ENCODE measurements around the gene ZNF555.
"Not testable (repeated sequence)": the region's sequence is repeated elsewhere in the genome, so short reads cannot be mapped to it uniquely, and the experiment has no call there.

The ZNF555 gene

DNA sequence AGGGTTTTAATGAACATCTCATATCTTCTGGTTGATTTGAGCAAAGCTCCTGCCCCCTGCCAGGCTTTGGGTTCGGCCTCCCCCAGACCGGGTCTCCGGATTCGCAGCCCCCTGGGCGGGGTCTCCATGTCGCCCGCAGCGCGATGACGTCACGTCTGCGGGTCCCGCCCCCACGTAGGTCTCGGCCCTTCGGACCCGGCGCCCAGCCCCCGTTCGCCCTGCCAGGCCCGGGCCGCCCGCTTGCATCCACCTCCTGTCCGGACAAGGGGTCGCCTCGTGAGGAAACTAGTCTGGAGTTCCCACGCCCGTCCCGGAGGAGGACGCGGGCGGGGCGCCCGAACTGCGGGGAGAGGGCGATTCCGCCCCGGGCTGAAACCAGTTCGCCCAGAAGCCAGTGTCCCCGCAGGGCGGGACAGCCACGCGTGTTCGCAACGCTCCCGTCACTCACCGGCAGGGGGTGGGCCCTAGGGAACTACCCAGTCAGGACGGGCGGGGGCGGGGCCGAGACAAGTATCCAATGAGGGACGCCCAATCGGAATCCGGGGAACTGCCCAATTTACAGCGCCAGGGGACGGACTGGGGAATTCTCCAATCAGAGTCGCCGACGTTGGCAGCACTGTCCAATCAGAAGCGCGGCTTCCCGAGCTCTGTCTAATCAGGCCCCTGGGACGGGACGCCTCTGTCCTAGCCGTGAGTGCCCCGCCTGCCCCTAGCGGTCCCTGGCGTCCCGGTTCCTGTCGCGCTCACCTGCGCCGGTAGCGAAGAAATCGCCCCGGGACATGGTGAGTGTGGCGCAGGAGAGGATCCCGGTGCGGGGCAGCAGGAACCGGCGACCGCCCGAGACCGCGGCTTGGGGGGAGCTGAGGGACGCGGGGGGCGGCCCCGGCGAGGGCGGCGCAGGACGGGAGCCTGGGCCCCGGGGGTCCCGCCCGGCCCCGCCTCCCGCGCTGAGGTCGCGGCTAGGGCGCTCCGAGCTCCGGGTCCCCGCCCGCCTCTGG lies at the start of gene ZNF555:
Gene ZNF555, plus strand, starts transcription at position 682 of the 998 bp plus-strand sequence. Its CDS starts 98 bp downstream, at position 780.
- peak; percentile 97 for DNase-seq

DNA sequence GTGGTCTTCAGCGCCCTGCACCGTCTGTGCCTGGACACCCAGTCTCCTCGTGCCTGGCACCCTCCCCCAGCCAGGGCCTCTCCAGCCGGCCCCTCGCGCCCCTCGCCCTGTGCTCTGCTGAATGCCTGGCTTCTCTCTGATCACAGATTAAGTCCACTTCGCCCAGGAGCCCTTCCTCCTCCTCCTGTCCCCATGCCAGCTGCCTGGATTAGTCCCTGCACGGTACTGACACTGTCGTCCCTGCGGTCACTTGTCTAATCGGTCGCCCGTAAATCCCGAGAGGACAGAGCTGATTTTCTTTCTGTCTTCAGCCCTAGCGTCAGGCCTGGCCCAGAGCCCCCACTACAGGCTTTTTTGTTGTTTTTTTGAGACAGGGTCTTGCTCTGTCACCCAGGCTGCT lies 49.4 kb upstream of the ZNF555 start:
- peak; percentile 39 for DNase-seq

DNA sequence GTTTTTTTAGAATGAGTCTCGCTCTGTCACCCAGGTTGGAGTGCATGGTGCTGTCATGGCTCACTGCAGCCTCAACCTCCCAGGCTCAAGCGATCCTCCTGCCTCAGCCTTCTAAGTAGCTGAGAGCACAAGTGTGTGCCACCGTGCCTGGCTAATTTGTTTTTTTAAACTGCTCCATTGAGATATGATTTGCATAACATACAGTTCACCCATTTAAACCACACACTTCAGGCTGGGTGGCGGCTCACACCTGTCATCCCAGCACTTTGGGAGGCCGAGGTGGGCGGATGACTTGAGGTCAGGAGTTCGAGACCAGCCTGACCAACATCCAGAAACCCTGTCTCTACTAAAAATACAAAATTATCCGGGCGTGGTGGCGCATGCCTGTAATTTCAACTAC lies 48.6 kb upstream of the ZNF555 start:
- not testable (repeated sequence) for DNase-seq

DNA sequence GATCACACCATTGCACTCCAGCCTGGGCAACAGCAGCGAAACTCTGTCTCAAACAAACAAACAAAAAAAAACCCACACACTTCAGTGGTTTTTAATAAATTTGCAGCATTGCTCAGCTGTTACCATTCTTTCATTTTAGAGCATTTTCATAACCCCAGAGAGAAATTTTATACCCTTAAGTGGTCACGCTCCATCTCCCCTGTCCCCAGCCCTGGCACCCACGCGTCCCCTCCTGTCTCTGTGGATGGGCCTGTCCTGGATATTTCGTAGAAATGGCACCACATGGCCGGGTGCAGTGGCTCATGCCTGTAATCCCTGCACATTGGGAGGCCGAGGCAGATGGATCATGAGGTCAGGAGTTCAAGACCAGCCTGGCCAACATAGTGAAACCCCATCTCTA lies 48.1 kb upstream of the ZNF555 start:
- peak; percentile 13 for DNase-seq

DNA sequence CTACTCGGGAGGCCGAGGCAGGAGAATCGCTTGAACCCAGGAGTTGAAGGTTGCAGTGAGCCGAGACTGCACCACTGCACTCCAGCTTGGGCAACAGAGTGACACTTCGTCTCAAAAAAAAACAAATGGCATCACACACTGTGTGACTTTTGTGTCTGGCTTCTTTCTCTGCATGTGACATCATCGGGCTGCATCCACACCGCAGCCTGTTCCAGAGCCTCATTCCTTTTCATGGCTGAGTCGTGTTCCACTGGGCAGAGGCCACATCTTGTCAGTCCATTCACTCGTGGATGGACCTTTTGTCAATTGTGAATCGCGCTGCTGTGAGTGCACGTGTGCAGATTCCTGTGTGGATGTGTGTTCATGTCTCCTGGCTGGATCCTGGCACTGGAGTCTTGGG lies 47.7 kb upstream of the ZNF555 start:
- no peak for DNase-seq

DNA sequence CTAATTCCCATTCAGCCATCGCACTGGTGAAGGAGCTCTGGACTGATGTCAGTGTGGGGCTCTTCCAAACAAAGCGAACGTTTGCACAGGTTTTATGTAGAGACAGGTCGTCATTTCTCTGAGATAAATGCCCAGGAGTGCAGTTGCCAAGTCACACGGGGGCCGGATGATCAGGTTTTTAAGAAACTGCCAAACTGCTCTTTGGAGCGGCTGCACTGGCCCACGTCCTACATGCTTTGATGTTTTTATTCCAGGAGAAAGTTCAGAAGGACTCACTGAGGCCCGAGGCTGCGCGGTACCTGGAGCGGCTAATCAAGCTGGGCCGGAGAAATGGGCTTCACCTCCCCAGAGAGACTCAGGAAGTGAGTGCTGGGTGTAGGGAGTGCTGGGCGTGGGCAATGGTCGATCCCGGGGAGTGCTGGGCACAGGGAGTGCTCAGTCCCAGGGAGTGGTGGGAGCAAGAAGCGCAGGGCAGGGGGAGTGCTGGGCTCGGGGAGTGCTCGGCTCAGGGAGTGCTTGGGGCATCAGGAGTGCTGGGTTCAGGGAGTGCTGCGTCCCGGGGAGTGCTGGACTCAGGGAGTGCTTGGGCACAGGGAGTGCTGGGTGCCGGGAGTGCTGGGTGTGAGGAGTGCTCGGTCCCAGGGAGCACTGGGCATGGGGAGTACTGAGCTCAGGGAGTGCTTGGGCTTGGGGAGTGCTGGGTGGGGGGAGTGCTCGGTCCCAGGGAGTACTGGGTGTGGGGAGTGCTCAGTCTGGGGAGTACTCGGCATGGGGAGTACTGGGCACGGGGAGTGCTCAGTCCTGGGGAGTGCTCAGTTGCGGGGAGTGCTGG lies 45.2 kb upstream of the ZNF555 start:
- no peak for DNase-seq

DNA sequence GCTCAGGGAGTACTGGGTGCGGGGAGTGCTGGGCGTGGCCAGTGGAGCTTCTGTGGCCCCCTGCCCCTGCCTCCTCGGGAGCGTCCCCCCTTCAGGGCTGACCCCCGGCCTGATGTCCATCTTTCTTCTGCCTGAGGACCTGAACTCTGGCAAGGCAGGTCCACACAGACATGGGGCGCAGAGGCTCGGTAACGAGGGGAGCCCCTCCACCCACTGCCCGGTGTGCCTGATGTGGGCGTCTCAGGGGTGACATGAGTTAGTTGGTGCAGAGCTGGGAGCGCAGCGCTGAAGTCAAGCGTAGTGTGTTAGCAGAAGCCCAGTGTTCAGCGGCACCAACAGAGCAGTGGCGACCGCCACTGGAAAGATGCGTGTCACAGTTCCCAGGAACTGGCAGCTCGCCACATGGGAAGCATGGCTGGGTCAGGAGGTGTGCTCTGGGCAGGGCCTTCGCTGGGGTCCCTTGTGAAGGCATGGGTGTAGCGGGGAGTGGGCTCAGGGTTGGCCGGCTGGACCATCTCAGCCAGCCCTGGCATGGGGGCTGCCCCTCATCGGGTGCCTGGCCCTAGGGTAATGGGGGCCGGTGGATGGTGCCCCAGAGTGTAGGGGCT lies 44.5 kb upstream of the ZNF555 start:
- DNase-seq: no peak

DNA sequence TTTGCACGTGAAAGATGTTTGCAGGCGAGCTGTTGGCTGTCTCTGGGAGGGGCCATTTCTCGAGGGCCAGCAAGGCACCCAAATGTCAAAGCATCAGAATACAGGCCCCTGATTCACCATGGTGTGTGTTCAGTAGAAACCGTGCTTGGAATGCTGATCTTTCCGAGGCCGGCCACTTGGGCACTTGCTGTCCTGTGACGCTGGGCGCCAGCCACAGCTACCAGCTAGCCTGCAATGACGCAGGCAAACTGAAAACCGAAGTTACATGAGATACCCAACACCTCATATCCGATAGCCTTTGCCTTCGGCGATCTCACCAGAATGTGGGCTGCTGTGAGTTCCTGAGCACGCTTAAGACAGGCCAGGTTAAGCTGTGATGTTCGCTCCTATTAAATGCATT lies 44.0 kb upstream of the ZNF555 start:
- no peak for DNase-seq

DNA sequence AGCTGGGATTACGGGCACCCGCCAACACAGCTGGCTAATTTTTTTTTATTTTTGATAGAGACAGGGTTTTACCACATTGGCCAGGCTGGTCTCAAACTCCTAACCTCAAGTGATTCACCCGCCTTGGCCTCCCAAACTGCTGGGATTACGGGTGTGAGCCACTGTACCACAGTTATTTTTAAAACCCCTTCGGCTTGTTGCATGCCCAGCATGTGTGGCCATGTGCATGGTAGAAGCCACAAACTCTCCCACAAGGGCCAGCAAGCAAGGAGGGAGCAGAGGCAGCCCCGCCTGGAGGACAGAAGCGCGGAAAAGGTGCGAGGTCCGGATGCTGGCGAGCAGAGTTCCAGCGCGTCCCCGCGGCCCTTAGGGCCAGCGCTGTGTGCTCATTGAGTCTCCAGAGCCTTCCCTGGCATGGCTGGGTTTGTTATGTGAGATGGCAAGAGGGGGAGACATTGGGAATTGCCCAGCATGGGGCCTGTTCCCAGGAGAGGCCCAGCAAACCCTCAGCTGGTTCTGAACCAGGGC lies 43.1 kb upstream of the ZNF555 start:
- DNase-seq: no peak

DNA sequence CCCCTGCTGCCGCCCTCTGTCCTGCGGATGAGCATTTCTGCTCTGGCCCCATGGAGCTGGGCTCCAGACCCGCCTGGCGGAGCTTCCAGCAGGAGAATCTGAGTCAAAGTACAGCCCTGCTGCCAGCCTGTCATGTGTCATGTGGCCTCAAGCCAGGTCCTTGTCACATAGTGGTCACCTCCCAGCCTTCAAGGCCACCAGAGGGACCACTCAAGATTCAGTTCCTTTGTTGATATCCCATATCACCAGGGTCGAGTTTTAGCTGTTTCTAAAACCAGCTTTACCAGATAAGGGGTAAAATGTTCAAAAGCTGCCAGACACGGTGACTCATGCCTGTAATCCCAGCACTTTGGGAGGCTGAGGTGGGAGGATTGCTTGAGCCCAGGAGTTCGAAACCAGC lies 42.5 kb upstream of the ZNF555 start:
- no peak for DNase-seq

DNA sequence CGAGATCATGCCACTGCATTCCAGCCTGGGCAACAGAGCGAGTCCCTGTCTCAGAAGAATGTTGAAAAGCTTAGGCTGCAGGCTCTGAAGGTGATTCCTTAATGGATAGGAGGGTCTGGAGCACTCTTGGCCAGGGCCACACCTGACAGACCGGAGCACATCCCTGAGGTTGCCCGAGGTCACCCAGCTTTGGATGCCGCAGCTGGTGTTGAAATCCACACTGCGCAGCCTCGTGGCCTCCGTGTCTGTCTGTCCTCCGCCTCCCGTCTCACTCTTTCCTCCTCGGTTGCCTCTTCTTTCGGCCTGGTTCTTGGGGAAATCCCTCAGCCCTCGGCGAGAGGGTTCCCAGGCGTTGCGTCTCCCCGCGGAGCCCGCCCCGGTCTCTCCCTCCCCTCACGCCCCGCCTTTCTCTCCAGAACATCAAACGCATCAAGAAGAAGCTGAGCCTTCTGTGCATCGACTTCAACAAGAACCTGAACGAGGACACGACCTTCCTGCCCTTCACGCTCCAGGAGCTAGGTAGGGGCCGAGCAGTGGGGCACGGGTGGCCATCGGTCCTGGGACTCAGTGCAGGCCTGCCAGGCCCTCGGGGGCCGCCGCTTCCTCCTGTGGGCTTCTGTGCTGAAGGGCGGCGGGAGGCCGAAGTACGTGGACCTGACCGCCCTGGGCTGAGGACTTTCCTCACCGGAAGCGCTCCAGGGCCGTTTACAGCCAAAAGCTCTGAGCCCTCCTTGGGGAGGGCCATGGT lies 41.8 kb upstream of the ZNF555 start:
- no peak for DNase-seq

DNA sequence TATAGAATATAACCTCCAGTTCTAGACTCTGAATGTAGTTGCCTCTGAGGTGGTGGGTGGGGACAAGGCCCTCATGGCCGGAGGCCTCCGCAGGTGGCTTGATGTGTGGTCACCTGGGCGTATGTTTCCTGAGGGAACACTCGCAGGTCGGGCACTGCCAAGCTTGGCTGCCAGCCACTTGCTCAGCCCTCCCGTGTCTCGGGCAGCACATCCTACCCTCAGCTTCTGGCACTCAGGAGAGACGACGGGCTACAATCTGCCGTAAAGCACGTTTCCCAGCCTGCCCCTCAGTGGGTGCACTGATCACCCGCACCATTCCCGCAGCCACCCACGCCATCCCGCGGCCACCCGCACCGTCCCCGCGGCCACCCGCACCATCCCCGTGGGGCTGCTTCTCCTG lies 40.8 kb upstream of the ZNF555 start:
- no peak for DNase-seq

DNA sequence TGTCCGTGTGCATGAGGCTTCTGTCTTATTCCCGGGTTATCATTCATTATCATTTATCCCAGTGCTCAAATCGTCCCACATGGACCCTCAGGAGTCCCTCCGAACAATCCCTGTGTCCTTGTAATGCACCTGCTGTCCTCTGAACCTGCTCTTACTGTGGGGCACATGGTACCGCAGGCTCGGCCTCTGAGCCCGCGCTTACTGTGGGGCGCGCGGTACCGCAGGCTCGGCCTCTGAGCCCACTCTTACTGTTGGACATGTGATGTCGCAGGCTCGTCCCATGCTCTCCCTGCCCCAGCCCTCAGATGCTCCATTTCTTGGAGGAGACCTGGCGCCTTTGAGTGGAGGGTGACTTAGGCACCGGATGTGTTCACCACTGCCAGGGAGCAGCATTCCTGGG lies 38.4 kb upstream of the ZNF555 start:
- no peak for DNase-seq

DNA sequence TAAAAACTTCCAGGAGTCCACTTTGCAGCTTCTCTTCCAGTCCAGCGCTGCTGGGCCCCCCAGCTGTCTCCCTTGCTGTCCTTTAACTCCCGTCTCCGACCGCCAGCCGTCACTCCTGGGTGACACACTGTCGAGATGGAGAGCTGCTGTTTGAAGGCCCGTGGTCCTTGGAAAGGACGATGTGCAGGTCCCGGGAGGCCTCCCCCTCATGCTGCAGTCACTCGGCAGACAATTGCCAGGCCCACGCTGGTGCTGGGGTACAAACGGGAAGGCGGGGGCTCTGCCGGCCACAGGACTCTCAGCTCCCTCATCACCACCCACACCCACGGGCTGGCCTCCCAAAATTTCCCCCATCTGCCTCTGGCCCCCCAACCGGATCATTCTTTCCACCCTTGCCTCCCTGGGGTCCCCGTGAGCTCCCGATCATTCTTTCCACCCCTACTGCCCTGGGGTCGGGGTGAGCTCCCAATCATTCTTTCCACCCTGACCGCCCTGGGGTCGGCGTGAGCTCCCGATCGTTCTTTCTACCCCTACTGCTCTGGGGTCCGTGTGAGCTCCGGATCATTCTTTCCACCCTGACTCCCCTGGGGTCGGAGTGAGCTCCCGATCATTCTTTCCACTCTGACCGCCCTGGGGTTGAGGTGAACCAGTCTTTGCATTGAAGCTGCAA lies 37.7 kb upstream of the ZNF555 start:
- DNase-seq: no peak

DNA sequence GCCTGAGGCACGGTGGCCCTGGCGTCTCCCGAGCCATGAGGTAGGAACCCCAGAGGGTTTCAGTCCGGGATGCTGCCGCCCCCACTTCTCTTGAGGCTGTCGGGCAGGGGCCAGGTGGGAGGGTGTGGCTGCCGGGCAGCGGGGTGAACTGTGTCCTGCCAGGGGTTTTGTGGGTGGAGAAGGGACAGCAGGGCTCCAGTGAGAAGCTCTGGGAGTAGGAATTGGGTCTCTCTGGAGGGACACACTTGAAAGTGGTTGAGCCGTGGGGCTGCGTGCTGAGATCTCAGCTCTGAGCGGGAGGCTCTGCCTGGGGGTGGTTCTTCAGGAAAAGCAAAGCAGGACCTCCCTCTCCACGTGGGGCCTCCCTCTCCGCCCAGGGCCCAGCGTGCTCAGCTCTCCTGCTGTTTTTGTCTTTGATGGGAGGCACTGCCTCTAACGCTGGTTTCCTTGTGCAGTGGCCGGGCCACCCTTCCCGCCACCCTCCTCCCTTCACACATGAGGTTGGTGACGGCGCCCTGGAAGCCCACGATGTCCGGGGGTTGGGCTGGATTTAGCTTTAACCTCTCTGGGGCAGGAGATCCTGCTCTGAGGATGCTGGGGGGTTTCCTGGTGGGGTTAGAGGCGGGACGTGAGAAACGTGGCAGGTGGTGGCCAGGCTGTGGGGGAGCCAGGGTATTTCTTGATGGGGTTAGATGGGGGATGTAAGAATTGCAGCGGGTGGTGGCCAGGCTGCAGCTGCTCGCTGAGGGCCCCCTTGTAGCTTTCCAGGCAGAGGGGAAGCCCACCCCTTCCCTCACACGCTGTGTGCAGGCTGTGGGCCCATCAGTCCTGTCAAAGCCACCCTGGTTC lies 36.9 kb upstream of the ZNF555 start:
- DNase-seq: no peak

DNA sequence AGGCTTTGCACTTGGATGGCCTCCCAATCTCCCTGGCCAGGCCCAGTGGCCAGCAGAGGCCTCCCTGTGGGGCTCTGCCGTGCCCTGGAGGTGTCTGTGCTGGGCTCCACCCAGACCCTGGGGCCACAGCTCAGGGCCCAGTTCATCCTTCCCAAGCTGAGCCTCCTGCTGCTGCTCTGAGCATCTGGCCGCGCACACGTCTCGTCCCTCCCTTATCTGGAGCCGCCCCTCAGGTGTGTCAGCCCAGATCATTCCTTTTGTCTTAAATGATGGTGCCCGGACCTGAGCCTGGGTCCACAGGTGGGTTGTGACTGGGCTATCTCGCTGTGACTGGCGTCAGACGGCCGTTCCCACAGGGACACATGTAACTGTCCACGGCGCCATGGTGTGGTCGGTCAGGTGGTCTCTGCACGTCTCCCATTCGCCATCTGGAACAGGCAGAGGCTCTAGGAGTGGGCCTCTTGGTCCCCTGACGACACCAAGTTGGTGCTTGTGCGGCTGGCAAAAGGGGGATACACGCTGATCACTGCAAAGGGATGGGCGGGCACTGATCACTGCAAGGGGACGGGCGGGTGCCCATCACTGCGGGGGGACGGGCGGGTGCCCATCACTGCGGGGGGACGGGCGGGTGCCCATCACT lies 35.9 kb upstream of the ZNF555 start:
- no peak for DNase-seq

DNA sequence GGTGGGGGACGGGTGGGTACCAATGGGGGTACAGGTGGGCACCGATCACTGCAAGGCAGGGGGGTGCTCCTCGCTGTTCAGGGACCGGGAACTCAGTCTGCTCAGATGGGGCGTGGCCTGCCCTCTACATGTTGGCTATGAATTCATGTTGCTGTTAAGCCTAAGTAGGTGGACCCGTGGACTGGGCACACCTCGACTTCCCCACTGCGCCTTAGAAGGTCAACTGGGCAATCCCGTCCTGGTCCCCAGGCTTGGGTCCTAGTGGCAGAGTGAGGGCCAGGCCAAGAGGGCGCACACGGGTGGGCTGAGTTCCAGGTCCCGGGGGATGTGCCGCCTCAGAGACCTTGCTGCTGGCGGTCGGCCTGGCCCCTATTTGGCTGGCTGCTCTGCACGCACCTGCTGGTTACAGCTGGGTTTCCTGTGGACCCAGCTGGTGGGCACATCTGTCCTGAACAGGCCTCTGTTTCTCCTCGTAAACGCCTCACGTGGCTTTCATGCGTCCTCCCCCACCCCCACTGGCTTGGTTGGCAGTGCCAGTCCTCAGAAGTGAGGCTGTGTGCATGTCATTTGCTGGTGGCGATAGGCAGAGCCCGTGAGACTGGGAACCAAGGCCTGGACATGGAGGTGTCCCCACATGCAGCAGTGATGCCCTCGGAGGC lies 35.2 kb upstream of the ZNF555 start:
- DNase-seq: no peak

DNA sequence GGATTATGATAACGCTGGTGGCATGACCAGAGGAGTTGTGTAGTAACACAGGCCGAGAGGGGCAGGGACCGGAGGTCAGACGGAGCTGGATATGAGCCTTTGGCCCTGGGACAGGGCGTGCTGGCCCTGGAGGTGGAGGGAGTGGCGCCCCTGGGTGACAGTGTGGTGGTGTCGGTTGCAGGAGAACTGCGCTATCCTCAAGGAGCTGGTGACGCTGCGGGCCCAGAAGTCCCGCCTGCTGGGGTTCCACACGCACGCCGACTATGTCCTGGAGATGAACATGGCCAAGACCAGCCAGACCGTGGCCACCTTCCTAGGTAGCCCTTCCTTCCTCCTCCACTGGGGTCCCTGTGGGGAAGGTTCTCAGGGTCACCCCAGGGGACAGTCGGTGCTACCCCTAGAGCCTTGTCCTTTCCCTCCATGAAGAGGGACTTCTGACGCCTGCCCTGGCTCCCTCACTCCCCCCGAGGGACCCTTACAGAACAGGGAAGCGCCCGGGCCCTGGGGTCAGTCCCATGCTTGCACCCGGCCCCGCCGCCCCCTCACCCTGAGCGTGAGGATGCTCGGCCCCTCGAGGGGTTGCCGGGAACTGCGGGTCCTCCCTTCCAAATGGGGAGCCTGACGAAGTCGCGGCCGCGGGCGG lies 34.4 kb upstream of the ZNF555 start:
- DNase-seq: no peak

Data from DMS79 (cell line).